GM19240 (cell line): Measurements from ENCODE around the gene NFE2L2.
"Not testable (repeated sequence)": the region's sequence is repeated elsewhere in the genome, so short reads cannot be mapped to it uniquely, and the experiment has no call there.

ENCODE experiments used
- DNase-seq: peaks from one replicate; pipeline ENCODE4 v3.0.0; 2011; ENCODE audit warnings: low spot score; ENCODE audit not compliant: insufficient read length

NFE2L2 gene

GRCh38 chr2:177200419-177200818 is 64.1 kb downstream of the NFE2L2 start:
- DNase-seq = not testable (repeated sequence)

- no peak for DNase-seq
Observed at GRCh38 chr2:177195194-177195593, 69.3 kb downstream of the NFE2L2 start.

- no peak for DNase-seq
Observed at GRCh38 chr2:177193240-177193639, 71.3 kb downstream of the NFE2L2 start.

GRCh38 chr2:177192788-177193187 is 71.7 kb downstream of the NFE2L2 start:
- no peak for DNase-seq

GRCh38 chr2:177190941-177191340 is 73.6 kb downstream of the NFE2L2 start:
- DNase-seq = no peak

- no peak for DNase-seq
Observed at GRCh38 chr2:177188482-177189469, 75.8 kb downstream of the NFE2L2 start.

GRCh38 chr2:177187631-177188312 is 76.8 kb downstream of the NFE2L2 start:
- DNase-seq = no peak

GRCh38 chr2:177186038-177186437 is 78.5 kb downstream of the NFE2L2 start:
- not testable (repeated sequence) for DNase-seq

- no peak for DNase-seq
Observed at GRCh38 chr2:177184606-177185005, 79.9 kb downstream of the NFE2L2 start.

GRCh38 chr2:177183860-177184259 is 80.7 kb downstream of the NFE2L2 start:
- DNase-seq = no peak
